Ascending aorta (tissue), 2 donors: Measurements from ENCODE around the gene IL1F10. TPM values are rescaled to one million over a fixed set of nuclear protein-coding genes. Genes with fewer than 3 reads are reported as not detected.
"Not testable (repeated sequence)": the region's sequence is repeated elsewhere in the genome, so short reads cannot be mapped to it uniquely, and the experiment has no call there.

Experiments
- DNase-seq, 2 donors: peaks; one replicate each; pipeline ENCODE4 v3.0.0-alpha.2; 2019; ENCODE audit warnings: low spot score in 2 of 2
- H3K27ac ChIP-seq, 2 donors: fragments of 200-600 bp; sonication (generic); one replicate each; pipeline ENCODE4 v1.5.1; 2016 to 2017; ENCODE audit warnings: mild to moderate bottlenecking in 1 of 2
- H3K27me3 ChIP-seq: fragments of 200-600 bp; sonication (generic); one replicate; pipeline ENCODE4 v1.5.1; 2017
- H3K36me3 ChIP-seq, 2 donors: fragments of 200-600 bp; sonication (generic); one replicate each; pipeline ENCODE4 v1.5.1; 2016
- H3K4me1 ChIP-seq, 2 donors: fragments of 200-600 bp; sonication (generic); one replicate each; pipeline ENCODE4 v1.5.1; 2016 to 2017; ENCODE audit warnings: mild to moderate bottlenecking in 1 of 2
- H3K4me3 ChIP-seq, 2 donors: fragments of 200-600 bp; sonication (generic); one replicate each; pipeline ENCODE4 v1.5.1; 2016 to 2017; ENCODE audit warnings: mild to moderate bottlenecking in 1 of 2
- H3K9me3 ChIP-seq, 2 donors: fragments of 200-600 bp; sonication (generic); one replicate each; pipeline ENCODE4 v1.5.1; 2016
- intact Hi-C: fragments of 100-400 bp; cut with DNase I; formaldehyde crosslinking; loops from one replicate; pipeline ENCODE4 v1.15.1; 2023
- total RNA-seq: library from RNA; depleted of rRNA; stranded (reverse); fragments of >200 nt; gene quantifications from one replicate; pipeline ENCODE4 v1.1.0, GENCODE V29; 2016
- TF ChIP-seq, protein P1 (sequence below), 3 experiments: fragments of 200-600 bp in 2 of 3; fragments of 450-650 bp in 1 of 3; sonication (generic) in 2 of 3; IDR thresholded peaks; one replicate each; pipeline ENCODE4 v1.5.1; 2016 to 2019; ENCODE audit warnings: antibody characterized with exemption in 3 of 3, mild to moderate bottlenecking in 1 of 3, moderate library complexity in 1 of 3

The IL1F10 gene
- total RNA-seq, 1 donor from 2014 or later, result not detected

GRCh38 chr2:113088213-113088992 is 20.6 kb downstream of the IL1F10 start:
- intact Hi-C loops, result no loop called here
- H3K27me3 ChIP-seq, result no peaks in the 10 kb centered on the region
- H3K9me3 ChIP-seq, result no peaks in the 10 kb centered on the region
- DNase-seq, result no peak
- no peak overlapping the region for H3K4me3 ChIP-seq
- H3K4me1 ChIP-seq, result no peaks in the 10 kb centered on the region
- TF ChIP-seq, protein P1, sequence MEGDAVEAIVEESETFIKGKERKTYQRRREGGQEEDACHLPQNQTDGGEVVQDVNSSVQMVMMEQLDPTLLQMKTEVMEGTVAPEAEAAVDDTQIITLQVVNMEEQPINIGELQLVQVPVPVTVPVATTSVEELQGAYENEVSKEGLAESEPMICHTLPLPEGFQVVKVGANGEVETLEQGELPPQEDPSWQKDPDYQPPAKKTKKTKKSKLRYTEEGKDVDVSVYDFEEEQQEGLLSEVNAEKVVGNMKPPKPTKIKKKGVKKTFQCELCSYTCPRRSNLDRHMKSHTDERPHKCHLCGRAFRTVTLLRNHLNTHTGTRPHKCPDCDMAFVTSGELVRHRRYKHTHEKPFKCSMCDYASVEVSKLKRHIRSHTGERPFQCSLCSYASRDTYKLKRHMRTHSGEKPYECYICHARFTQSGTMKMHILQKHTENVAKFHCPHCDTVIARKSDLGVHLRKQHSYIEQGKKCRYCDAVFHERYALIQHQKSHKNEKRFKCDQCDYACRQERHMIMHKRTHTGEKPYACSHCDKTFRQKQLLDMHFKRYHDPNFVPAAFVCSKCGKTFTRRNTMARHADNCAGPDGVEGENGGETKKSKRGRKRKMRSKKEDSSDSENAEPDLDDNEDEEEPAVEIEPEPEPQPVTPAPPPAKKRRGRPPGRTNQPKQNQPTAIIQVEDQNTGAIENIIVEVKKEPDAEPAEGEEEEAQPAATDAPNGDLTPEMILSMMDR (IDR thresholded peaks at IDR 0.05), result no peak
- H3K27ac ChIP-seq, result no peak overlapping the region
- H3K36me3 ChIP-seq, result no peaks in the 10 kb centered on the region

- no peak for DNase-seq
- no peaks in the 10 kb centered on the region for H3K4me1 ChIP-seq
- no peak overlapping the region for H3K4me3 ChIP-seq
- H3K36me3 ChIP-seq, result no peaks in the 10 kb centered on the region
- no peaks in the 10 kb centered on the region for H3K27me3 ChIP-seq
- H3K27ac ChIP-seq, result no peak overlapping the region
- TF ChIP-seq, protein P1 (IDR thresholded peaks at IDR 0.05), result no peak
- intact Hi-C loops, result no loop called here
- H3K9me3 ChIP-seq, result no peaks in the 10 kb centered on the region
These were observed 22.1 kb downstream of the IL1F10 start for GRCh38 chr2:113089916-113090315.

DNA sequence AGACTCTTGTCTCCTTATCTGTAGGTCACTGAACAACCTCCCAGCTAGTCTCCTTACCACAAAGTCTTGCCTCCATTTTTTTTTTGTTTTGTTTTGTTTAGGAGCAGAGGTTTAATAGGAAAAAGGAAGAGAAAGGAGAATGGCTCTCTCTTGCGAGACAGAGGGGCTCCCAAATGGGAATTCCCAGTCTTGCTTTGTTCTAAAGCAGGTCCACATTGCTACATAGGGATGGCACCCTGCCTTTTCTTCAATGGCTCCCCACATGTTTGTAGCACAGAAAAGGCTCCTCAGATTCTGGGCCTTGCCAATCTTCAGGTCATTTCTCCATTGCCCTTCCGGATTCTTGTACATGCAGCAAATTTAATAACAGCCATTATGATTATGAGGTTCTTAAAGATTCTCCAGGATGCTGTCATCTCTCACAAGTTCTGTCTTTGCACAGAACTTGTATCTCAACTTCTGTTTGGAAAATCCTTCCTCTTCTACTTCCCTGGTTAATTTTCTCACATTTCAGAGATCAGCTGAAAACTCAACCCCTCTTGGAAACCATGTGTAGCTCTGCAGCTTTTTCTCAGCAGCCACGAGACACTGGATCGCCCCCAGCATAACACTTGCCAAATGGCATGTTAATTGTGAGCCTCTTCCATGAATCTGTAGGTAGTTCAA is 23.6 kb downstream of the IL1F10 start:
- H3K4me1 ChIP-seq, result no peaks in the 10 kb centered on the region

DNA sequence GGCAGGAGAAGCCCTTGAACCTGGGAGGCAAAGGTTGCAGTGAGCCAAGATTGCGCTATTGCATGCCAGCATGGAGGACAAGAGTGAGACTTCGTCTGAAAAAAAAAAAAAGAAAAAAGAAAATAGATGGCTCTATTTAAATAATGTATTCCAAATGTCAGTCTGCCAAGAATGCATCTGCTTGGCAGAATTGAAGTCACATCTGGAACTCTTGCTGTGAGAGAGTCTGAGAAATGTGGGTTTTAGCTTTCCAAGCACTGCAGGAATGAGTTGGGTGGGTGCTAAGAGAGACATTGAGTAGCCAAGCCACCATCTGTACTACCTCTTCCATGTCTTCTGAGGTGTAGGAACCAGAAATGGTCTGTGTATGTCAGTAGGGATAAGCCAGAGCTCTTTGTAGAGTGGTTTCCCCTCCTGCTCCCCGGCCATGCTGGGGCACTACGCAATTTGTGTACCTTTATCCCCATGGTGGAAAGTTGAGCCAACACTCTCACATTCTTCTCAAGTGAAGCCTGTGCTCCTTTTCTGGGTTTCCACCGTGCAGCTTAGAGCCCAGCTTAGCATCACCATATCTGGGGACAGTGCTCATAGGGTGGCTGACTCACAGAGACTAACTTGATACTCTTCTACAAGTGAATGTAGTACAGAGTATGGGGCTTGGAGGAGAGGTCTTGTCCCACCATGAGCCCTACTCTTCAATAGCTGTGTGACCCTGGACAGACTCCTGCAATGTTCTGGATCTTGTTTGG is 25.3 kb downstream of the IL1F10 start:
- intact Hi-C loops, result no loop called here
- no peak for DNase-seq
- H3K4me3 ChIP-seq, result no peak overlapping the region

More for the DNA sequence above, 23.6 kb downstream of the IL1F10 start:
- Histone ChIP-seq H3K27me3 (no peaks in the 10 kb centered on the region), H3K4me3 (no peak overlapping the region), H3K36me3 (no peaks in the 10 kb centered on the region), H3K27ac (no peak overlapping the region), H3K9me3 (no peaks in the 10 kb centered on the region)
- no peak for DNase-seq
- TF ChIP-seq, protein P1 (IDR thresholded peaks at IDR 0.05), result no peak
- intact Hi-C loops, result no loop called here

GRCh38 chr2:113093613-113093977 is 25.8 kb downstream of the IL1F10 start:
- DNase-seq, result no peak
- no peak overlapping the region for H3K4me3 ChIP-seq
- no peaks in the 10 kb centered on the region for H3K27me3 ChIP-seq
- intact Hi-C loops, result no loop called here
- no peaks in the 10 kb centered on the region for H3K36me3 ChIP-seq
- TF ChIP-seq, protein P1 (IDR thresholded peaks at IDR 0.05), result no peak
- H3K4me1 ChIP-seq, result no peaks in the 10 kb centered on the region
- no peak overlapping the region for H3K27ac ChIP-seq
- no peaks in the 10 kb centered on the region for H3K9me3 ChIP-seq

More for the DNA sequence above, 25.3 kb downstream of the IL1F10 start:
- TF ChIP-seq, protein P1 (IDR thresholded peaks at IDR 0.05), result no peak
- no peaks in the 10 kb centered on the region for H3K36me3 ChIP-seq
- no peaks in the 10 kb centered on the region for H3K27me3 ChIP-seq
- no peak overlapping the region for H3K27ac ChIP-seq
- H3K9me3 ChIP-seq, result no peaks in the 10 kb centered on the region
- no peaks in the 10 kb centered on the region for H3K4me1 ChIP-seq

DNA sequence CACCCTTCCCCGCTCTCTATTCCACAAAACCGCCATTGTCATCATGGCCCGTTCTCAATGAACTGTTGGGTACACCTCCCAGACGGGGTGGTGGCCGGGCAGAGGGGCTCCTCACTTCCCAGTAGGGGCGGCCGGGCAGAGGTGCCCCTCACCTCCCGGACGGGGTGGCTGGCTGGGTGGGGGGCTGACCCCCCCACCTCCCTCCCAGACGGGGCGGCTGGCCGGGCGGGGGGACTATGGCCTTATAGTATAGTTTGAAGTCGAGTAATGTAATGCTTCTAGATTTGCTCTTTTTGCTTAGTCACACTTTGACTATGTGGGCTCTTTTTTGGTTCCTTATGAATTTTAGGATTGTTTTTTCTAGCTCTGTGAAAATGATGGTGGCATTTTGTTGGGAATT is 28.5 kb downstream of the IL1F10 start:
- H3K4me3 ChIP-seq, H3K9me3 ChIP-seq, H3K27me3 ChIP-seq, H3K4me1 ChIP-seq, H3K36me3 ChIP-seq, intact Hi-C loops, H3K27ac ChIP-seq, DNase-seq: not testable (repeated sequence)

- DNase-seq, H3K36me3 ChIP-seq, H3K4me3 ChIP-seq, H3K4me1 ChIP-seq, H3K27ac ChIP-seq, intact Hi-C loops, H3K9me3 ChIP-seq, H3K27me3 ChIP-seq: not testable (repeated sequence)
These were observed 29.3 kb downstream of the IL1F10 start for GRCh38 chr2:113096842-113097618.
